B cell (primary cell): Measurements from ENCODE around the gene CEP89.

Experiments
- EZH2 ChIP-seq: IDR thresholded peaks from 2 replicates; pipeline ENCODE4 v1.6.1; 2012; ENCODE audit warnings: borderline replicate concordance, low read depth, mild to moderate bottlenecking, moderate library complexity, low read length; ENCODE audit not compliant: insufficient read depth, poor library complexity, severe bottlenecking
- TF ChIP-seq, protein P1 (sequence below): fragments of 200-600 bp; IDR thresholded peaks from one replicate; pipeline ENCODE4 v1.8.0; 2022; ENCODE audit warnings: antibody characterized with exemption, mild to moderate bottlenecking

DNA sequence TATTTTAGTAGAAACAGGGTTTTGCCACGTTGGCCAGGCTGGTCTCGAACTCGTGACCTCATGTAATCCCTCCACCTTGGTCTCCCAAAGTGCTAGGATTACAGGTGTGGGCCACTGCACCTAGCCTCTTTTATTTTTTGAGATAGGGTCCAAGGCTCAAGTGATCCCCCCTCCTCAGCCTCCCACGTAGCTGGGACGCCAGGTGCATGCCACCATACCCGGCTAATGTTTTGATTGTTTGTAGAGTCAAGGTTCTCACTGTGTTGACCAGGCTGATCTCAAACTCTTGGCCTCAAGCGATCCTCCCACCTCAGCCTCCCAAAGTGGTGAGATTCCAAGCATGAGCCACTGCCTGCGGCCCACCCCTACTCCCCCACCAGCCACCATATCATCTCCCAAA, 108.5 kb downstream of the CEP89 start:
- TF ChIP-seq EZH2 = no peak
- TF ChIP-seq, protein P1, sequence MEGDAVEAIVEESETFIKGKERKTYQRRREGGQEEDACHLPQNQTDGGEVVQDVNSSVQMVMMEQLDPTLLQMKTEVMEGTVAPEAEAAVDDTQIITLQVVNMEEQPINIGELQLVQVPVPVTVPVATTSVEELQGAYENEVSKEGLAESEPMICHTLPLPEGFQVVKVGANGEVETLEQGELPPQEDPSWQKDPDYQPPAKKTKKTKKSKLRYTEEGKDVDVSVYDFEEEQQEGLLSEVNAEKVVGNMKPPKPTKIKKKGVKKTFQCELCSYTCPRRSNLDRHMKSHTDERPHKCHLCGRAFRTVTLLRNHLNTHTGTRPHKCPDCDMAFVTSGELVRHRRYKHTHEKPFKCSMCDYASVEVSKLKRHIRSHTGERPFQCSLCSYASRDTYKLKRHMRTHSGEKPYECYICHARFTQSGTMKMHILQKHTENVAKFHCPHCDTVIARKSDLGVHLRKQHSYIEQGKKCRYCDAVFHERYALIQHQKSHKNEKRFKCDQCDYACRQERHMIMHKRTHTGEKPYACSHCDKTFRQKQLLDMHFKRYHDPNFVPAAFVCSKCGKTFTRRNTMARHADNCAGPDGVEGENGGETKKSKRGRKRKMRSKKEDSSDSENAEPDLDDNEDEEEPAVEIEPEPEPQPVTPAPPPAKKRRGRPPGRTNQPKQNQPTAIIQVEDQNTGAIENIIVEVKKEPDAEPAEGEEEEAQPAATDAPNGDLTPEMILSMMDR = no peak
